HG02970 (cell line): ENCODE data around the gene GLRA3.

Source experiments
- ATAC-seq: cut with Tn5 transposase; IDR thresholded peaks from one replicate; pipeline ENCODE4 v1.9.1; 2021; ENCODE audit warnings: mild to moderate bottlenecking, moderate library complexity, moderate number of reproducible peaks; ENCODE audit not compliant: unreplicated experiment, low FRiP score

The GLRA3 gene

DNA sequence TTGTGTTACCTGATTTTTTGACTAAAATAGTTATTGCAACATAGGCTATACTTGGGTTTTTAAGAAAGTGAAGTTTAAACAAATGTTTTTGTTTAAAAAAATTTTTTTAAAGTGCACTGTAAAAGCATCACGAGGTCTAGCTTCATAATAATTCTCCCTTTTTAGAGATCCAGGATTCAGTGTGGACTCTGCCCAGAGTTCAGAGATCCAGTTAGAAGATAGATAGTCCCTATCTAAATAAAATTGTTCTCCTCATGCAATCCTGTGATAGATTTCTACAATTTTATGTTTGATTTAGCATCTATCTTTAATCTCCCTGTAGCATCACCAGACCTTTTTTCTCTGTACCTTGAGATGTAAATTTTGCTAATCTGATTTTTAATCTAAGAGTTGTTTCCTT, 221.3 kb downstream of the GLRA3 start:
- no peak for ATAC-seq

DNA sequence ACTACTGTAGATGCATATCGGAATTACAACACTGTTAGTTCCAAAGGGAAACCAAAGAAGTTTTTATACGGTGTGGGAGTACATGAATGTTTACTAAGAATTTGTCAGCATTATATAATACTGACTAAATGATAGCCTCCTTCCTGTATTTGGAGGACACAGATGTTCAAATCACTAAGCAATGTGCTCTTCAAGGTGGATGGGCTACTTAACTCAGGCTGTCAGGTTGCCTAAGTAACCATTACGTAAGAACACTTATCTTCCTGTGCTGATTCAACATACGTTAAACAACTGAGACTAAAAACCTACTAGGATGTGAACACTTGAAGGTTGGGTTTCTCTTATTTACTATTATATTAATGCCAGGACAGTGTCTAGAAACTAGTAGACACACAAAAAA, 224.8 kb downstream of the GLRA3 start:
- no peak for ATAC-seq

DNA sequence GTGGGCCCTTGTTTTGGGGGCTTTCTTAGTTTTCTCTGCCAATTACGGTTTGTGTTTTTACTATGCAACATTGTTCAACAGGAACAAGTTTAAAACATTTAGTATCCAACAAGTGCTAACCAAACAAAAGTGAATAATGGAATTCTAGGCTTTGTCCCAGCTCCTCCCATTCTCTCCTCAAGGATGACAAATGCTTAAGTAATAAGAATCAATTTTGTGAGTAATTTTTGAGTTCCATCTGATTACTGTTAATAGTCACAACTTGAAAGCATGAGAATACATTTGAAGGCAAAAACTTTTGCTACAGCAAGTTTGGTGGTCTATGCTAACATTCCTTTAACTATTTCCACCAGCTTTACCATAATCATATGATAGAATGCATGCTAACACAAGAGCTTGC, 228.7 kb downstream of the GLRA3 start:
- no peak for ATAC-seq

DNA sequence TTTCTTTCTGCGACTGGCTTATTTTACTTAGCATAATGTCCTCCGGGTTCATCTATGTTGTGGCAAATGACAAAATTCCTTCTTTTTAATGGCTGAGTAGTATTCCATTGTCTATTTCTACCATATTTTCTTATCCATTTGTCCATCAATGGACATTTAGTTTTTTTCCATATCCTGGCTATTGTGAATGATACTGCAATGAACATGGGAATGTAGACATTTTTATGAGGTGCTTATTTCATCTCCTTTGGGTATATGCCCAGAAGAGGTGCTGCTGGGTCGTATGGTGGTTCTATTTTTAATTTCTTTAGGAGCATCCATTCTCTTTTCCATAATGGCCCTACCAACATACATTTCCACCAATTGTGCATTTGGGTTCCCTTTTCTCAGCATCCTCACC, 230.2 kb downstream of the GLRA3 start:
- ATAC-seq, result no peak

DNA sequence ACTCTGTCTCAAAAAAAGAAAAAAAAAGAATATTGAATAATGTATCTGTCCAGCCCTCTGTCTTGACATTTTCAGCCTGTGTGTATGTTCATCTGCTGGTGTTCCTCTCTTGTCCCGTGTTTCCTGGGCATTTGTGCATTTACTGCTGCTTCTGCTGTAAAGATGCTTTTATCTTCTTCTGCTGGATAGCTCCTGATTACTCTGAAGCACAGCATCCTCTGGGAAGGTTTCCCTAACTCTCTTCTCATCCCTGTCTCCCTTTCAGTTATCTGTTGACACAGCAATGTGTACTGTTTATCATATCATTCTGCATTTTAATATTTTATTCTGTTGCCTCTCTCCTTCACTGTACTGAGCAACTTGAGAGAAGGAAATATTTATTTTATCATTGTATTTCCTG, 232.5 kb downstream of the GLRA3 start:
- no peak for ATAC-seq

DNA sequence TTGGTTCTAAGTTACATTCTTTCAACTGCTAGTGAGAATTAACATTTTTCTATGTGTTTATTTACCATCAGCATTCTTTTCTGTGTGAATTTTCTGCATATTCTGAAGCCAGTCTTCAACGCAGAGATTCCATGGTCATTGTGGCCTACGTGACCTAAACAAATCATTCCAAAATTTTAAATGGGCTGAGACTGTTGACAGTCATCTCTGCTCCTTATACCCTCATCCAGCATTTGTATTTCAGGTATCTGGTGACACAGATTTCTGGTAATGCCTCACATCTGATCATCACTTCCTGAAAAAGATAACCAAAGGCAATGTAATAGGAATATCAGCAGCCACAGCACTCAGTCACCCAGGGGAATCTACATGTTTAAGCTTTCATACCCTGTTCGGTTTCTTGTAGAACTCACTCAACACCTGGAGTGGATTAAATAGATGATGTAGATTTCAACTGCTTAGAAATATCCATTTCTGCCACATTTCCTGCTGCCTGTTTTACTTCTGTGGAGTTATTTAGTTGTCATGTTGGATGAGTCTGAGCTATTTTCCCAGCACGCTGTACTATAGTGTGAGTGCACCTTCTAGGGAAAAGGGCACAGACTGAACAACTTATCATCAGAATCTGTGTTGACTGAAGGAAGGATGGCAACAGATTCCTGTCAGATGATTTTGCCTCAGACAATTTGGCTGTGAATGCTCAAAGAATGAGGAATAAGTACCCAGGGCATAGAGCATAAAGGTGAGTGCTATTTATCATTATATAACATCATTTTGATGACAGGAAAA, 233.7 kb downstream of the GLRA3 start:
- ATAC-seq, result no peak

DNA sequence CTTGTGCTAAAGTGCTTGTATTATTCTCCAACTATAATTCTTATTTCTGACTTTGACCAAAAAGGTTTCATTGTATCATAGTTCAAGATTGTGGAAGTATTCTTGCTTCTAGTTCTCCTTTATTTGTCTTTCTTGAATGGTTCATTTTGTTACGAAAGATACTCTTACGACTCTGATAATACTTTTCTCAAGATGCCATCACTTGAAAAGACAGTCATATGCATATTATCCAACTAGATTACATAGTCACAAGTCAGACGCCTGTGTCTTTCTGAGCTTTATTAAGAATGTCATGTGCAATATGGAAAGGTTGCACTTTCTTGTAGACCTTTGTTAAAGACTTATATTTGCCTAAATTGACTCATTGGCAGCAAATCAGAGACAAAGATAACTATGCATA, 235.3 kb downstream of the GLRA3 start:
- ATAC-seq, result no peak

DNA sequence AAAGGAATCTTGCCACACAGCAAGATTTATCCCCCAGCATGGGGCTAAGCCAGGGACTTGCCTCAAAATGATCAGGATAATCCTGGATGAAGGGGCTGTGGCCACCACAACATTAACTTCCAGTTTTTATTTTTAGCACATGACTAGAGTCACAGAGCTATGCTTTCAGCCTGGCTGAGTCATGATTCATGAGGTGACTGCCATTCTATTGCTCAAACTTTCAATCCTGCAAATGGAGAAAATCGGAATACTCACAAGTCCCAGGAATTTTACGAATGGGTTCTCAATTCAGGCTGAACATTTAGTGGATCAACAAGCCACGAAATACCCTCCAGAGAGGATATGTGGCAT, 236.1 kb downstream of the GLRA3 start:
- ATAC-seq, result no peak

DNA sequence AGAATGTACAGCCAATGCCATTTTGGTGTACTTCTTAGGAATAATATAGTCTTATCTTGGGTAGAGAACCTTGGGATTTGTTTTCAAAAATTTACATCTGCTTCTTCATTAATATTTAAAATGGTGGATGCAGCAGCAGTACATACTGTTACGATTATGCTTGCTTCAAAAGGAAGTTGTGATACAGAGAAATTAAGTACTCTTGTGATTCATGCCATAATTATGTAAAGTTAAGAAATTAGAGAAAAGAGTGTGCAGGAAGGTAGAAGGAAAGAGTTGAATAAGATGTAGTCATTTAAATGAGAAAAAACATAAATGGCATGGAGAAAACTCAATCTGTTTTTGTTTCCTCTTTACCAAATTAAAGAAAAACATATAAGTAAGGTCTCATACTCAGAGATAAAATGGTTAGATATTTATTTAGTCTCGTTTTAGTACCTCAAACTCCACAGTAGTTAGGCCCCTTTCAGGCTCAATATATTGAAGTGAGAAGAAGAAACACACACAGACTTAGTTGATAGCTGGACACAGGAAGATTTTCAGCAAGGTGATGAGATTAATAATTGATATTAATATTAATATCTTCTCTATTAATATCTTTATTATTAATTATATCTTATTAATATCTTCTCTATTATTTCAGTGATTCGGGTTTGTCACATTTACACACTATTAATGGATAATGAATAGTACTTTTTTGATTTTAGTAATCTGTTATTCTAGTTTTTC, 236.6 kb downstream of the GLRA3 start:
- ATAC-seq, result no peak

DNA sequence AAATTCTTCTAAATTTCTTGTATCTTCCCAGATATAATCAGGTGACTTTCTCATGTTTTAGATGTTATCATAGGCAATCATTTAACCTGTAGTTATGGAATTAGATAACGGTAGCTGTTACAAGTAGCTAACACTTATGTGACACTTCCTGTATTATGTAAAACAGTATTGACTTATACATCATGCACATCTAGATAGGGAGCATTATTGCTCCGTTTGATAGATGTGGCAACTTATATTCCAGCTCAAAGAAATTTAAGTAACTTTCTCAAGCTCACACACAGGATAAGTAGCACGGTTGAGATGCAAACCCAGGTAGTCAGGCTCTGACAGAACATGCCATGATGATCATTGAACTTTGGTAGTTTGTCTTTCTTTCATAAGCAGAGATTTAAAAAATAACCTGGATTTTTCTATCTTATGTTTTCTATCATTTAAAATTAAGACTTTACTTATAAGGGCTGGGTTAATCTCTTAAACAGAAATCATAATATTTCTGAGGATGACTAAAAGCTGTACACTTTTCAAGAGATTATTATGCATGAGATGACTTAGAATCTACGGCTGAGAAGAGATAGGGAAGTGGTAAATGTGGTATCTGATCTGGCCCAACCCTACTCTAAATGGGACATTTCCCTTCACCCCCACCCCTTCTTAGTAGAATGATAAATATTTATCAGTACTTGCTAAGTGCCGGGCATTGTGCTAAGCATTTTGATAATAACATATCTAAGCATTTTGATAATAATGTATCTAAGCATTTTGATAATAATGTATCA, 237.6 kb downstream of the GLRA3 start:
- ATAC-seq, result peak; percentile 74

DNA sequence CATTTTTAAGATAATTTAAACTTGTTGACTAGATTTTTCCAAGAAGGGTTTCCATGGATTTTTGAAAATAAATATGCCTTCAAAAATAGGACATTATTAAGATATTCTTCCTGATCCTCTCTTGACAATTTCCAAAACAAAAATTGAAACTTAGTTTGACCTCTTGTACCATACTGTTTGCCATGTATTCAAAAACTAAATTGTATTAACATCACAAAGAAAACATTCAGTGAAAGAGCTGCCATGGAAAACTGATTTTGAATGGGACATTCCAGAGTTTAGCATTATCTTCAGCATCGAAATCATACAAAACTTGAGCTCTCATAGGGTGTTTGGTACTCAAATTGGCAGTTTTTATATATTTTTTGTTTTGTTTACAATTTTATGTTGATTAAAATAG, 238.7 kb downstream of the GLRA3 start:
- no peak for ATAC-seq
